Measurements from ENCODE around the gene IRAK1. TPM values are rescaled to one million over a fixed set of nuclear protein-coding genes. Genes with fewer than 3 reads are reported as not detected.

IRAK1 gene
- total RNA-seq, 1 donor from 2014 or later = 86.1 TPM

GRCh38 chrX:154046940-154047610 is 27.4 kb upstream of the IRAK1 start:
- DNase-seq (ENCODE audit: extremely low spot score, unreplicated experiment) = no peak
- peaks cover 34% of the 10 kb centered on the region for H3K4me1 Mint-ChIP-seq (ENCODE audit: unreplicated experiment)
- no peak overlapping the region for H3K27ac Mint-ChIP-seq

GRCh38 chrX:154046031-154046781 is 26.5 kb upstream of the IRAK1 start:
- no peak for TF ChIP-seq CTCF (conservative IDR thresholded peaks at IDR 0.05)
- DNase-seq (ENCODE audit: extremely low spot score, unreplicated experiment) = no peak
- Mint-ChIP-seq H3K27me3 (no peaks in the 10 kb centered on the region), H3K9me3 (no peaks in the 10 kb centered on the region), H3K4me3 (no peak overlapping the region), H3K4me1 (ENCODE audit: unreplicated experiment) (peaks cover 35% of the 10 kb centered on the region), H3K27ac (no peak overlapping the region), H3K36me3 (peaks cover 8% of the 10 kb centered on the region)

More at GRCh38 chrX:154046940-154047610, 27.4 kb upstream of the IRAK1 start:
- Mint-ChIP-seq H3K27me3 (no peaks in the 10 kb centered on the region), H3K4me3 (no peak overlapping the region), H3K9me3 (no peaks in the 10 kb centered on the region), H3K36me3 (peaks cover 8% of the 10 kb centered on the region)
- no peak for TF ChIP-seq CTCF (conservative IDR thresholded peaks at IDR 0.05)

- Mint-ChIP-seq H3K4me1 (ENCODE audit: unreplicated experiment) (peaks cover 23% of the 10 kb centered on the region), H3K36me3 (peaks cover 4% of the 10 kb centered on the region), H3K27ac (no peak overlapping the region), H3K27me3 (no peaks in the 10 kb centered on the region), H3K9me3 (no peaks in the 10 kb centered on the region), H3K4me3 (no peak overlapping the region)
- DNase-seq (ENCODE audit: extremely low spot score, unreplicated experiment) = no peak
- TF ChIP-seq CTCF (conservative IDR thresholded peaks at IDR 0.05) = no peak
Observed at GRCh38 chrX:154044091-154044490, 24.4 kb upstream of the IRAK1 start.

DNA sequence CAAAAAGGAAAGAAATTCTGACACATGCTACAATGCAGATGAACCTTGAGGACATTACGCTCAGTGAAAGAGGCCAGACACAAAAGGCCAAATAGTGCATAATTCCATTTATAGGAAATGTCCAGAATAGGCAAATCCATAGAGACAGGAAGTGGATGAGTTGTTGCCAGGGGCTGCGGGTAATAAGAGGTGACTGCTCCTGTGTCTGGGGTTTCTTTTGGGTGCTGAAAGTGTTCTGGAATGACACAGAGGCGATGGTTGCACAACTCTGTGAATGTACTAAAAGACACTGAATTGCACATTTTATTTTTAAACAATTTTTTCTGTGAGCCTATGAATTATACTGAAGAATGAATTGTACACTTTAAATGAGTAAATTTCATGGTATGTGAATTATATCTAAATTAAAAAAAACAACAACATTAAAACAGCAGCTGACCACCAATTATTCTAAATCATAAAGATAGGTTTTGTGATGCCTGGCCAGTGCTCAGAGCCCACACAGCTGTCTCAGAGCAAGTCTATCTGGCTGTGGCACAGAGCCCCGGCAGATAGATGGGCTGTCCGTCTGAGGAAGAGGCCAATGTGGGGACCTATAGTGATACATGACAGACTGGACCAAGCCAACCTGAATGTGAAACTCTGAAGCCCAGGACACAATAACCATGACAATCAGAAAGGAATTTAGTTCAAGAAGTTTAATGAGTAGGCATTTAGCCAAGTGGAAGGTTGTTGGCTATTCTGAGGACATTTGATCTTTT is 23.5 kb upstream of the IRAK1 start:
- H3K27me3 Mint-ChIP-seq = no peaks in the 10 kb centered on the region
- H3K4me1 Mint-ChIP-seq (ENCODE audit: unreplicated experiment) = peaks cover 23% of the 10 kb centered on the region
- H3K36me3 Mint-ChIP-seq = peaks cover 4% of the 10 kb centered on the region
- H3K27ac Mint-ChIP-seq = no peak overlapping the region
- no peak overlapping the region for H3K4me3 Mint-ChIP-seq
- no peak for DNase-seq (ENCODE audit: extremely low spot score, unreplicated experiment)
- H3K9me3 Mint-ChIP-seq = no peaks in the 10 kb centered on the region
- no peak for TF ChIP-seq CTCF (conservative IDR thresholded peaks at IDR 0.05)

- DNase-seq (ENCODE audit: extremely low spot score, unreplicated experiment) = no peak
Observed at GRCh38 chrX:154040863-154041262, 21.2 kb upstream of the IRAK1 start.

More at GRCh38 chrX:154040863-154041262, 21.2 kb upstream of the IRAK1 start:
- Mint-ChIP-seq H3K36me3 (no peaks in the 10 kb centered on the region), H3K27me3 (no peaks in the 10 kb centered on the region), H3K4me1 (ENCODE audit: unreplicated experiment) (peaks cover 8% of the 10 kb centered on the region), H3K4me3 (no peak overlapping the region), H3K27ac (no peak overlapping the region), H3K9me3 (no peaks in the 10 kb centered on the region)
- no peak for TF ChIP-seq CTCF (conservative IDR thresholded peaks at IDR 0.05)

All from type B pancreatic cell (in vitro differentiated cells).